Endothelial cell of umbilical vein (primary cell): Measurements from ENCODE around the gene IL25. TPM values are rescaled to one million over a fixed set of nuclear protein-coding genes. Genes with fewer than 3 reads are reported as not detected.

Source experiments
- BruUV-seq: library from RNA; stranded (reverse); fragments of 400-500 nt; replicated peaks from 2 replicates; lab custom pipeline; 2021; lab: Mats Ljungman, UMichigan
- CTCF ChIA-PET: fragments of 300-600, 350-600 bp; sonication (Branson Sonifier 250); formaldehyde crosslinking; loops from one replicate; lab custom pipeline; 2021; ENCODE audit warnings: antibody characterized with exemption, inconsistent platforms; lab: Charles Lee
- POLR2A ChIA-PET: fragments of 300-600, 350-600 bp; sonication (Branson Sonifier 250); formaldehyde crosslinking; loops from one replicate; lab custom pipeline; 2021; ENCODE audit warnings: antibody characterized with exemption, inconsistent platforms; lab: Charles Lee
- DNase-seq: peaks from one replicate; pipeline ENCODE4 v3.0.0-alpha.2; 2011; ENCODE audit warnings: low read depth, low spot score
- FAIRE-seq: peaks from 2 replicates; lab custom pipeline; 2011; peaks lifted over from hg19 to GRCh38; lab: Jason Lieb, UNC
- H2AFZ ChIP-seq: 2 replicates; pipeline ENCODE4 v1.6.0; 2012; ENCODE audit warnings: low read depth, low read length, control low read depth, inconsistent platforms
- H3K27ac ChIP-seq: 2 replicates; pipeline ENCODE4 v1.5.1; 2011; ENCODE audit warnings: low read depth, mild to moderate bottlenecking, control low read depth, low read length, moderate library complexity; ENCODE audit not compliant: insufficient read depth
- H3K27me3 ChIP-seq, 2 experiments: 2 replicates each; pipeline versions ENCODE4 v1.6.0 to v1.6.1; 2011; ENCODE audit warnings: low read length in 2 of 2, mixed read lengths in 1 of 2; ENCODE audit not compliant: control insufficient read depth in 2 of 2, insufficient read depth in 2 of 2
- H3K36me3 ChIP-seq, 2 experiments: 2 replicates in 1 of 2; 3 replicates in 1 of 2; pipeline ENCODE4 v1.5.1; 2011; ENCODE audit warnings: low read length in 2 of 2, mild to moderate bottlenecking in 1 of 2, moderate library complexity in 1 of 2; ENCODE audit not compliant: control insufficient read depth in 2 of 2, insufficient read depth in 2 of 2; ENCODE audit errors: extremely low read depth in 1 of 2
- H3K4me1 ChIP-seq: 3 replicates; pipeline ENCODE4 v1.5.1; 2011; ENCODE audit warnings: mild to moderate bottlenecking, low read length; ENCODE audit not compliant: control insufficient read depth, insufficient read depth; ENCODE audit errors: extremely low read depth
- H3K4me2 ChIP-seq: 2 replicates; pipeline ENCODE4 v1.6.1; 2011; ENCODE audit warnings: low read length, control low read depth, mixed read lengths; ENCODE audit not compliant: insufficient read depth
- H3K4me3 ChIP-seq, 3 experiments: fragments of 200-600 bp in 1 of 3; sonication (generic), shearing (Covaris generic) in 1 of 3; replicated peaks in 1 of 3; 2 replicates each; pipeline ENCODE4 v1.5.1; 2011 to 2016; ENCODE audit warnings: control low read depth in 3 of 3, low read length in 3 of 3, mild to moderate bottlenecking in 2 of 3, inconsistent platforms in 1 of 3, low read depth in 1 of 3, moderate library complexity in 1 of 3; ENCODE audit not compliant: insufficient read depth in 1 of 3
- H3K79me2 ChIP-seq: 2 replicates; pipeline ENCODE4 v1.6.0; 2012; ENCODE audit warnings: low read length, inconsistent platforms; ENCODE audit not compliant: control insufficient read depth, insufficient read depth
- H3K9ac ChIP-seq: replicated peaks from 2 replicates; pipeline ENCODE3; 2011; ENCODE audit warnings: low read length, control low read depth; ENCODE audit not compliant: insufficient read depth; ENCODE audit errors: extremely low read depth
- H3K9me1 ChIP-seq: replicated peaks from 3 replicates; pipeline ENCODE4 v1.6.0; 2011; ENCODE audit warnings: mild to moderate bottlenecking, low read length; ENCODE audit not compliant: control insufficient read depth, insufficient read depth; ENCODE audit errors: extremely low read depth
- H3K9me3 ChIP-seq: replicated peaks from 2 replicates; pipeline ENCODE4 v1.5.1; 2012; ENCODE audit warnings: low read length, inconsistent platforms; ENCODE audit not compliant: control insufficient read depth, insufficient read depth
- H4K20me1 ChIP-seq: replicated peaks from 2 replicates; pipeline ENCODE3; 2011; ENCODE audit warnings: mild to moderate bottlenecking, low read length; ENCODE audit not compliant: control insufficient read depth, insufficient read depth; ENCODE audit errors: extremely low read depth
- EZH2 ChIP-seq: IDR thresholded peaks from 2 replicates; pipeline ENCODE4 v1.6.1; 2012; ENCODE audit warnings: borderline replicate concordance, low read depth, mild to moderate bottlenecking, moderate library complexity, low read length, inconsistent platforms; ENCODE audit not compliant: severe bottlenecking
- FOS ChIP-seq: IDR thresholded peaks from 2 replicates; pipeline ENCODE4 v1.6.1; 2011; ENCODE audit warnings: mild to moderate bottlenecking, low read length, moderate library complexity, borderline replicate concordance; ENCODE audit not compliant: insufficient read depth
- GATA2 ChIP-seq: IDR thresholded peaks from 2 replicates; pipeline ENCODE4 v1.7.0; 2011; ENCODE audit warnings: low read depth, mild to moderate bottlenecking, moderate library complexity, mixed read lengths, low read length; ENCODE audit not compliant: insufficient read length, insufficient read depth
- MAX ChIP-seq: IDR thresholded peaks from 2 replicates; pipeline ENCODE4 v1.6.1; 2011; ENCODE audit not compliant: insufficient read depth, insufficient read length
- POLR2A ChIP-seq: IDR thresholded peaks from 2 replicates; pipeline ENCODE4 v1.6.1; 2012; ENCODE audit warnings: low read depth, mild to moderate bottlenecking, control low read depth, low read length
- POLR2AphosphoS5 ChIP-seq: IDR thresholded peaks from 2 replicates; pipeline ENCODE4 v1.6.1; 2012; ENCODE audit warnings: low read depth, mild to moderate bottlenecking, control low read depth, low read length, moderate library complexity; ENCODE audit not compliant: insufficient read depth
- dilution Hi-C: fragments of 300-500 bp; cut with MboI; formaldehyde crosslinking; loops from one replicate; pipeline ENCODE4 v1.15.0; 2019; ENCODE audit warnings: low sequenced_read_pairs; ENCODE audit not compliant: extremely low pct_ligation_motif_present
- intact Hi-C: fragments of 100-400 bp; cut with micrococcal nuclease; formaldehyde crosslinking; loops from one replicate; pipeline ENCODE4 v1.10.0; 2022
- polyA plus RNA-seq, 4 experiments: library from polyadenylated mRNA; depleted of rRNA in 3 of 4; stranded (reverse) in 3 of 4; unstranded in 1 of 4; fragments of >200 nt; gene quantifications; 2 replicates each; pipeline versions ENCODE4 v1.2.1 to v1.2.3, GENCODE V29; 2011 to 2012; ENCODE audit warnings: missing spikeins in 1 of 4
- total RNA-seq: library from RNA; stranded (reverse); gene quantifications from 2 replicates; pipeline ENCODE4 v1.2.3, GENCODE V29; 2021
- TF ChIP-seq, protein P1 (sequence below), 2 donors: IDR thresholded peaks; 1 replicate in 1 of 2; 2 replicates in 1 of 2; pipeline ENCODE4 v1.5.1; 2011; ENCODE audit warnings: low read length in 2 of 2, mild to moderate bottlenecking in 2 of 2, moderate library complexity in 2 of 2, control low read depth in 1 of 2, inconsistent platforms in 1 of 2, low read depth in 1 of 2; ENCODE audit not compliant: insufficient read depth in 1 of 2; ENCODE audit errors: extremely low read depth in 1 of 2

The IL25 gene
- total and polyA plus RNA-seq, 2 donors (not counting 3 experiments of a cell fraction or from before 2014, with no cell fraction given) = not detected

- Histone ChIP-seq H3K9me3 (no peaks in the 10 kb centered on the region), H3K27ac (no peak overlapping the region), H3K36me3 (no peaks in the 10 kb centered on the region), H3K79me2 (no peaks in the 10 kb centered on the region), H3K4me3 (no peak overlapping the region), H3K9me1 (no peaks in the 10 kb centered on the region), H3K27me3 (peaks cover 16 to 20% of the 10 kb centered on the region in 2 experiments), H2AFZ (no peak overlapping the region), H3K4me1 (no peaks in the 10 kb centered on the region), H3K4me2 (no peak overlapping the region), H4K20me1 (no peaks in the 10 kb centered on the region), H3K9ac (no peak overlapping the region)
- ChIA-PET POLR2A (no interaction called here), CTCF (interaction anchor here (1.0 to 1.9 kb wide), 4 partner anchors 11 to 33 kb away, joined by 3 to 7 read pairs (median 4); no protein-coding TSS in a partner anchor)
- intact Hi-C loops (no loop called here), dilution Hi-C loops (no loop called here)
- FAIRE-seq (no peak), DNase-seq (no peak)
- no peak for TF ChIP-seq POLR2AphosphoS5
- no peak for TF ChIP-seq EZH2
- TF ChIP-seq POLR2A = no peak
- no peak for TF ChIP-seq FOS
- TF ChIP-seq, protein P1, sequence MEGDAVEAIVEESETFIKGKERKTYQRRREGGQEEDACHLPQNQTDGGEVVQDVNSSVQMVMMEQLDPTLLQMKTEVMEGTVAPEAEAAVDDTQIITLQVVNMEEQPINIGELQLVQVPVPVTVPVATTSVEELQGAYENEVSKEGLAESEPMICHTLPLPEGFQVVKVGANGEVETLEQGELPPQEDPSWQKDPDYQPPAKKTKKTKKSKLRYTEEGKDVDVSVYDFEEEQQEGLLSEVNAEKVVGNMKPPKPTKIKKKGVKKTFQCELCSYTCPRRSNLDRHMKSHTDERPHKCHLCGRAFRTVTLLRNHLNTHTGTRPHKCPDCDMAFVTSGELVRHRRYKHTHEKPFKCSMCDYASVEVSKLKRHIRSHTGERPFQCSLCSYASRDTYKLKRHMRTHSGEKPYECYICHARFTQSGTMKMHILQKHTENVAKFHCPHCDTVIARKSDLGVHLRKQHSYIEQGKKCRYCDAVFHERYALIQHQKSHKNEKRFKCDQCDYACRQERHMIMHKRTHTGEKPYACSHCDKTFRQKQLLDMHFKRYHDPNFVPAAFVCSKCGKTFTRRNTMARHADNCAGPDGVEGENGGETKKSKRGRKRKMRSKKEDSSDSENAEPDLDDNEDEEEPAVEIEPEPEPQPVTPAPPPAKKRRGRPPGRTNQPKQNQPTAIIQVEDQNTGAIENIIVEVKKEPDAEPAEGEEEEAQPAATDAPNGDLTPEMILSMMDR (IDR thresholded peaks at IDR 0.05; ENCODE audit: extremely low read depth in 1 of 2, insufficient read depth in 1 of 2, low read depth in 1 of 2, low read length in 2 of 2) = no peak
- TF ChIP-seq MAX = no peak
- TF ChIP-seq GATA2 = no peak
- no TSS peak for BruUV-seq
These were observed 25.8 kb upstream of the IL25 start for GRCh38 chr14:23346693-23347405.
